ENCODE results near the gene PLA2G10.
A peak's percentile ranks its signal among the peaks of the same experiment; 100 is the strongest.

The PLA2G10 gene

GRCh38 chr16:14628806-14629611 is 65.1 kb downstream of the PLA2G10 start:
- TF ChIP-seq CTCF (IDR thresholded peaks at IDR 0.05) (no peak), ZFX (IDR thresholded peaks at IDR 0.05; ENCODE audit: borderline replicate concordance) (no peak)
- peak overlapping the region; percentile 94 for H3K27ac ChIP-seq

- TF ChIP-seq ZFX (IDR thresholded peaks at IDR 0.05; ENCODE audit: borderline replicate concordance) (no peak), CTCF (IDR thresholded peaks at IDR 0.05) (no peak)
- no peak overlapping the region for H3K27ac ChIP-seq
These were observed 67.0 kb downstream of the PLA2G10 start for GRCh38 chr16:14627078-14627477.
